ENCODE results near the gene LGALS9C.
"Not testable (repeated sequence)": the region's sequence is repeated elsewhere in the genome, so short reads cannot be mapped to it uniquely, and the experiment has no call there.

GRCh38 chr17:18488622-18489021, 12.0 kb downstream of the LGALS9C start:
- not testable (repeated sequence) for TF ChIP-seq CTCF (conservative IDR thresholded peaks at IDR 0.05 in 1 of 2, IDR thresholded peaks at IDR 0.05 in 1 of 2; ENCODE audit: low read depth in 1 of 2, low read length in 2 of 2); EZH2 (IDR thresholded peaks at IDR 0.05; ENCODE audit: low read length, missing control alignments)
